ENCODE measurements around the gene EPB41L4B. TPM values are rescaled to one million over a fixed set of nuclear protein-coding genes. Genes with fewer than 3 reads are reported as not detected.

Gene EPB41L4B
- total RNA-seq, 2 donors from 2014 or later = 87.3 to 151 TPM

- Histone ChIP-seq H3K4me1 (no peaks in the 10 kb centered on the region), H3K27ac (no peak overlapping the region), H3K9me3 (no peaks in the 10 kb centered on the region), H3K9ac (ENCODE audit: low read depth in 2 of 2, low read length in 2 of 2) (no peak overlapping the region), H3K36me3 (no peaks in the 10 kb centered on the region), H3K4me3 (no peak overlapping the region), H3K27me3 (no peaks in the 10 kb centered on the region)
- intact Hi-C loops (cut with DNase I) = no loop called here
- TF ChIP-seq CTCF (IDR thresholded peaks at IDR 0.05) = no peak
- no peak for DNase-seq
Observed at GRCh38 chr9:109281518-109281917, 39.3 kb downstream of the EPB41L4B start.

GRCh38 chr9:109278848-109279247, 42.0 kb downstream of the EPB41L4B start:
- no peaks in the 10 kb centered on the region for H3K27me3 ChIP-seq
- peaks cover 11% of the 10 kb centered on the region for H3K4me1 ChIP-seq
- intact Hi-C loops (cut with DNase I) = no loop called here
- H3K9me3 ChIP-seq = no peaks in the 10 kb centered on the region
- no peak overlapping the region for H3K27ac ChIP-seq
- H3K36me3 ChIP-seq = no peaks in the 10 kb centered on the region
- DNase-seq = no peak
- TF ChIP-seq CTCF (IDR thresholded peaks at IDR 0.05) = no peak
- no peak overlapping the region for H3K9ac ChIP-seq (ENCODE audit: low read depth in 2 of 2, low read length in 2 of 2)
- no peak overlapping the region for H3K4me3 ChIP-seq

GRCh38 chr9:109278216-109278615, 42.6 kb downstream of the EPB41L4B start:
- no peak overlapping the region for H3K9ac ChIP-seq (ENCODE audit: low read depth in 2 of 2, low read length in 2 of 2)
- H3K9me3 ChIP-seq = no peaks in the 10 kb centered on the region
- H3K27ac ChIP-seq = no peak overlapping the region
- peaks cover 12% of the 10 kb centered on the region for H3K4me1 ChIP-seq
- no peak overlapping the region for H3K4me3 ChIP-seq
- no peaks in the 10 kb centered on the region for H3K36me3 ChIP-seq
- H3K27me3 ChIP-seq = no peaks in the 10 kb centered on the region
- no peak for TF ChIP-seq CTCF (IDR thresholded peaks at IDR 0.05)
- intact Hi-C loops (cut with DNase I) = no loop called here
- no peak for DNase-seq

- H3K27ac ChIP-seq = no peak overlapping the region
Observed at GRCh38 chr9:109277451-109277850, 43.4 kb downstream of the EPB41L4B start.

GRCh38 chr9:109276469-109277440, 44.1 kb downstream of the EPB41L4B start:
- Histone ChIP-seq H3K9ac (ENCODE audit: low read depth in 2 of 2, low read length in 2 of 2) (no peak overlapping the region), H3K27me3 (no peaks in the 10 kb centered on the region), H3K36me3 (no peaks in the 10 kb centered on the region), H3K9me3 (no peaks in the 10 kb centered on the region), H3K27ac (no peak overlapping the region), H3K4me3 (no peak overlapping the region), H3K4me1 (peaks cover 12% of the 10 kb centered on the region)
- TF ChIP-seq CTCF (IDR thresholded peaks at IDR 0.05) = no peak
- intact Hi-C loops (cut with DNase I) = no loop called here
- DNase-seq = no peak

More at GRCh38 chr9:109277451-109277850, 43.4 kb downstream of the EPB41L4B start:
- no peak for TF ChIP-seq CTCF (IDR thresholded peaks at IDR 0.05)
- no peak overlapping the region for H3K9ac ChIP-seq (ENCODE audit: low read depth in 2 of 2, low read length in 2 of 2)
- no peaks in the 10 kb centered on the region for H3K9me3 ChIP-seq
- H3K4me3 ChIP-seq = no peak overlapping the region
- DNase-seq = peak; percentile 36
- no peaks in the 10 kb centered on the region for H3K27me3 ChIP-seq
- H3K36me3 ChIP-seq = no peaks in the 10 kb centered on the region
- intact Hi-C loops (cut with DNase I) = no loop called here
- peaks cover 12% of the 10 kb centered on the region for H3K4me1 ChIP-seq

Data from colonic mucosa (tissue), 4 donors.